ENCODE data around the gene NCF4.

DNA sequence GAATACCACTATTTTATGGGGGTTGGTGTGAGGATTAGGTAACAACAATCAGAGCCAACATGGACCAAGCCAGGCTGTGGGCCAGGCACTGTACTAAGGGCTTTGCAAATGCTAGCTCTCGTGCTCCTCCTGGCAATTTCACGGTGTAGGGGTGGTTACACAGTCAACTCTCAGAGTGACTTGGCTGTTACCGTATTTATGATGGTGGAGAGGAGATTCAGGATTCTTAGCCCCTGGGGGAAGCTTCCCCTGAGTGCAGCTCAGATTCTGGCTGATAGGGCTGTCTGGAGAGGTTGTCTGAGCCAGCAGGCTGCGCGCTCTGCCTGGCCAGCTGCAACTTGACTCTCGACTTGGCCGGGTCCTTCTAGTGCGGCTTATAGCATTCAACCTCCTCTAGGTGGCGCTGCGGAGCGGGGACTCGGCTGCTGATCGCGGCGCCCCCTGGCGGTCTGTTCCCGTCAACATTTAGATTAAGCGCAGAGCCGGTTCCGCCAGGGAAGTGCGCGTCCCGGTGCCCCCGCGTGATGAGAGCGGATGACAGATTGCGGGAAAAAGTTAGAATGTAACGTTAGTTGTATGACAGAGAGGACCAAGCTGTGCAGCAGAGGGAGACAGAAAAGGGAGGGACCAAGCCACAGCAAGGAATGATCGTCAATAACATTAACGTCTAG is 4.5 kb upstream of the NCF4 start:
- TF ChIP-seq, protein P1, sequence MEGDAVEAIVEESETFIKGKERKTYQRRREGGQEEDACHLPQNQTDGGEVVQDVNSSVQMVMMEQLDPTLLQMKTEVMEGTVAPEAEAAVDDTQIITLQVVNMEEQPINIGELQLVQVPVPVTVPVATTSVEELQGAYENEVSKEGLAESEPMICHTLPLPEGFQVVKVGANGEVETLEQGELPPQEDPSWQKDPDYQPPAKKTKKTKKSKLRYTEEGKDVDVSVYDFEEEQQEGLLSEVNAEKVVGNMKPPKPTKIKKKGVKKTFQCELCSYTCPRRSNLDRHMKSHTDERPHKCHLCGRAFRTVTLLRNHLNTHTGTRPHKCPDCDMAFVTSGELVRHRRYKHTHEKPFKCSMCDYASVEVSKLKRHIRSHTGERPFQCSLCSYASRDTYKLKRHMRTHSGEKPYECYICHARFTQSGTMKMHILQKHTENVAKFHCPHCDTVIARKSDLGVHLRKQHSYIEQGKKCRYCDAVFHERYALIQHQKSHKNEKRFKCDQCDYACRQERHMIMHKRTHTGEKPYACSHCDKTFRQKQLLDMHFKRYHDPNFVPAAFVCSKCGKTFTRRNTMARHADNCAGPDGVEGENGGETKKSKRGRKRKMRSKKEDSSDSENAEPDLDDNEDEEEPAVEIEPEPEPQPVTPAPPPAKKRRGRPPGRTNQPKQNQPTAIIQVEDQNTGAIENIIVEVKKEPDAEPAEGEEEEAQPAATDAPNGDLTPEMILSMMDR (IDR thresholded peaks at IDR 0.05) = peak; percentile 100
- no peak for TF ChIP-seq EZH2 (IDR thresholded peaks at IDR 0.05; ENCODE audit: borderline replicate concordance, insufficient read depth, low read depth, low read length, poor library complexity, severe bottlenecking)

Data from B cell (primary cell).